ENCODE data around the gene BRAF.

Gene BRAF

GRCh38 chr7:140881507-140882228 lies 43.1 kb downstream of the BRAF start:
- Histone ChIP-seq H3K9me3 (ENCODE audit: control insufficient read depth, insufficient read depth, low read depth, low read length) (no peaks in the 10 kb centered on the region), H3K4me1 (ENCODE audit: control insufficient read depth, insufficient read depth, low read length) (no peaks in the 10 kb centered on the region), H3K27ac (ENCODE audit: extremely low read depth, low read depth, low read length) (no peak overlapping the region), H3K36me3 (ENCODE audit: control insufficient read depth in 2 of 2, insufficient read depth in 1 of 2, low read length in 2 of 2) (no peaks in the 10 kb centered on the region), H3K4me3 (ENCODE audit: low read depth, low read length) (no peak overlapping the region)
- POLR2A ChIA-PET, result no interaction called here
- TF ChIP-seq, protein P1, sequence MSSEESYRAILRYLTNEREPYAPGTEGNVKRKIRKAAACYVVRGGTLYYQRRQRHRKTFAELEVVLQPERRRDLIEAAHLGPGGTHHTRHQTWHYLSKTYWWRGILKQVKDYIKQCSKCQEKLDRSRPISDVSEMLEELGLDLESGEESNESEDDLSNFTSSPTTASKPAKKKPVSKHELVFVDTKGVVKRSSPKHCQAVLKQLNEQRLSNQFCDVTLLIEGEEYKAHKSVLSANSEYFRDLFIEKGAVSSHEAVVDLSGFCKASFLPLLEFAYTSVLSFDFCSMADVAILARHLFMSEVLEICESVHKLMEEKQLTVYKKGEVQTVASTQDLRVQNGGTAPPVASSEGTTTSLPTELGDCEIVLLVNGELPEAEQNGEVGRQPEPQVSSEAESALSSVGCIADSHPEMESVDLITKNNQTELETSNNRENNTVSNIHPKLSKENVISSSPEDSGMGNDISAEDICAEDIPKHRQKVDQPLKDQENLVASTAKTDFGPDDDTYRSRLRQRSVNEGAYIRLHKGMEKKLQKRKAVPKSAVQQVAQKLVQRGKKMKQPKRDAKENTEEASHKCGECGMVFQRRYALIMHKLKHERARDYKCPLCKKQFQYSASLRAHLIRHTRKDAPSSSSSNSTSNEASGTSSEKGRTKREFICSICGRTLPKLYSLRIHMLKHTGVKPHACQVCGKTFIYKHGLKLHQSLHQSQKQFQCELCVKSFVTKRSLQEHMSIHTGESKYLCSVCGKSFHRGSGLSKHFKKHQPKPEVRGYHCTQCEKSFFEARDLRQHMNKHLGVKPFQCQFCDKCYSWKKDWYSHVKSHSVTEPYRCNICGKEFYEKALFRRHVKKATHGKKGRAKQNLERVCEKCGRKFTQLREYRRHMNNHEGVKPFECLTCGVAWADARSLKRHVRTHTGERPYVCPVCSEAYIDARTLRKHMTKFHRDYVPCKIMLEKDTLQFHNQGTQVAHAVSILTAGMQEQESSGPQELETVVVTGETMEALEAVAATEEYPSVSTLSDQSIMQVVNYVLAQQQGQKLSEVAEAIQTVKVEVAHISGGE (tag by site-specific recombination; conservative IDR thresholded peaks at IDR 0.05; ENCODE audit: low read depth), result no peak
- TF ChIP-seq ZNF18 (tag by site-specific recombination; IDR thresholded peaks at IDR 0.05) (no peak), ZNF146 (tag by site-specific recombination; IDR thresholded peaks at IDR 0.05) (no peak), ZNF133 (tag by site-specific recombination; IDR thresholded peaks at IDR 0.05) (no peak), ZNF610 (tag by site-specific recombination; IDR thresholded peaks at IDR 0.05; ENCODE audit: borderline replicate concordance) (no peak), MEIS1 (CRISPR knock-in tag; IDR thresholded peaks at IDR 0.05; ENCODE audit: borderline replicate concordance) (no peak), ZNF585B (tag by site-specific recombination; IDR thresholded peaks at IDR 0.05) (no peak), KLF1 (tag by site-specific recombination; IDR thresholded peaks at IDR 0.05) (no peak), ZFP41 (tag by site-specific recombination; IDR thresholded peaks at IDR 0.05; ENCODE audit: borderline replicate concordance) (no peak), ZNF571 (tag by site-specific recombination; IDR thresholded peaks at IDR 0.05) (no peak), ZNF354C (tag by site-specific recombination; IDR thresholded peaks at IDR 0.05; ENCODE audit: borderline replicate concordance, low read depth) (no peak), ZBTB1 (tag by site-specific recombination; IDR thresholded peaks at IDR 0.05) (no peak), ZNF645 (tag by site-specific recombination; IDR thresholded peaks at IDR 0.05) (no peak), ZNF626 (tag by site-specific recombination; IDR thresholded peaks at IDR 0.05) (no peak)
- TF ChIP-seq, protein P2, sequence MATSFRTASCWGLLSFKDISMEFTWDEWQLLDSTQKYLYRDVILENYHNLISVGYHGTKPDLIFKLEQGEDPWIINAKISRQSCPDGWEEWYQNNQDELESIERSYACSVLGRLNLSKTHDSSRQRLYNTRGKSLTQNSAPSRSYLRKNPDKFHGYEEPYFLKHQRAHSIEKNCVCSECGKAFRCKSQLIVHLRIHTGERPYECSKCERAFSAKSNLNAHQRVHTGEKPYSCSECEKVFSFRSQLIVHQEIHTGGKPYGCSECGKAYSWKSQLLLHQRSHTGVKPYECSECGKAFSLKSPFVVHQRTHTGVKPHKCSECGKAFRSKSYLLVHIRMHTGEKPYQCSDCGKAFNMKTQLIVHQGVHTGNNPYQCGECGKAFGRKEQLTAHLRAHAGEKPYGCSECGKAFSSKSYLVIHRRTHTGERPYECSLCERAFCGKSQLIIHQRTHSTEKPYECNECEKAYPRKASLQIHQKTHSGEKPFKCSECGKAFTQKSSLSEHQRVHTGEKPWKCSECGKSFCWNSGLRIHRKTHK (tag by site-specific recombination; IDR thresholded peaks at IDR 0.05), result no peak
- CTCF ChIA-PET, result no interaction called here

DNA sequence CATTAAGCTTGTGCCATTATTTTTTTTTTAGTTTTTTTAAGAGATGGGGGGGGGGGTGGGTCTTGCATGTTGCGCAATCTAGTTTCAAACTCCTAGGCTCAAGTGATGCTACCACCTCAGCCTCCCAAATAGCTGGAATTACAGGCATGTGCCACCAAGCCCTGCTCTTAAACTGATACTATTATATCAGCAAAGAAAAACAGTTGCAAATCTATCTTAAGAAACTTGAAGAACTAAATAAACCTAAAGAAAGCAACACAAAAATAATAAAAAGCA lies 47.5 kb downstream of the BRAF start:
- no peaks in the 10 kb centered on the region; a peak in 1 of 3 replicates for H3K36me3 ChIP-seq (ENCODE audit: control insufficient read depth in 2 of 2, insufficient read depth in 1 of 2, low read length in 2 of 2)
- H3K27ac ChIP-seq (ENCODE audit: extremely low read depth, low read depth, low read length), result no peak overlapping the region
- CTCF ChIA-PET, result no interaction called here
- POLR2A ChIA-PET, result interaction anchor here (0.7 kb wide), 1 partner anchor 10 kb away, joined by 4 read pairs; no protein-coding TSS in a partner anchor
- H3K4me3 ChIP-seq (ENCODE audit: low read depth, low read length), result no peak overlapping the region
- H3K9me3 ChIP-seq (ENCODE audit: control insufficient read depth, insufficient read depth, low read depth, low read length), result no peaks in the 10 kb centered on the region
- H3K4me1 ChIP-seq (ENCODE audit: control insufficient read depth, insufficient read depth, low read length), result no peaks in the 10 kb centered on the region
- TF ChIP-seq ZBTB17 (tag by site-specific recombination; IDR thresholded peaks at IDR 0.05) (no peak), REST (tag by site-specific recombination; IDR thresholded peaks at IDR 0.05) (no peak), ZNF747 (tag by site-specific recombination; IDR thresholded peaks at IDR 0.05) (no peak), ZNF394 (tag by site-specific recombination; IDR thresholded peaks at IDR 0.05; ENCODE audit: borderline replicate concordance) (no peak)
- TF ChIP-seq, protein P3, sequence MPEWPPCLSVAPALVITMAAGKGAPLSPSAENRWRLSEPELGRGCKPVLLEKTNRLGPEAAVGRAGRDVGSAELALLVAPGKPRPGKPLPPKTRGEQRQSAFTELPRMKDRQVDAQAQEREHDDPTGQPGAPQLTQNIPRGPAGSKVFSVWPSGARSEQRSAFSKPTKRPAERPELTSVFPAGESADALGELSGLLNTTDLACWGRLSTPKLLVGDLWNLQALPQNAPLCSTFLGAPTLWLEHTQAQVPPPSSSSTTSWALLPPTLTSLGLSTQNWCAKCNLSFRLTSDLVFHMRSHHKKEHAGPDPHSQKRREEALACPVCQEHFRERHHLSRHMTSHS (tag by site-specific recombination; IDR thresholded peaks at IDR 0.05), result no peak
- TF ChIP-seq, protein P4, sequence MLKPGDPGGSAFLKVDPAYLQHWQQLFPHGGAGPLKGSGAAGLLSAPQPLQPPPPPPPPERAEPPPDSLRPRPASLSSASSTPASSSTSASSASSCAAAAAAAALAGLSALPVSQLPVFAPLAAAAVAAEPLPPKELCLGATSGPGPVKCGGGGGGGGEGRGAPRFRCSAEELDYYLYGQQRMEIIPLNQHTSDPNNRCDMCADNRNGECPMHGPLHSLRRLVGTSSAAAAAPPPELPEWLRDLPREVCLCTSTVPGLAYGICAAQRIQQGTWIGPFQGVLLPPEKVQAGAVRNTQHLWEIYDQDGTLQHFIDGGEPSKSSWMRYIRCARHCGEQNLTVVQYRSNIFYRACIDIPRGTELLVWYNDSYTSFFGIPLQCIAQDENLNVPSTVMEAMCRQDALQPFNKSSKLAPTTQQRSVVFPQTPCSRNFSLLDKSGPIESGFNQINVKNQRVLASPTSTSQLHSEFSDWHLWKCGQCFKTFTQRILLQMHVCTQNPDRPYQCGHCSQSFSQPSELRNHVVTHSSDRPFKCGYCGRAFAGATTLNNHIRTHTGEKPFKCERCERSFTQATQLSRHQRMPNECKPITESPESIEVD (tag by site-specific recombination; IDR thresholded peaks at IDR 0.05), result no peak

Measured in HEK293 (cell line).